T-helper 9 cell (primary cell): ENCODE results near the gene PAGE3.

ENCODE experiments used
- DNase-seq: peaks from one replicate; pipeline ENCODE4 v3.0.0-alpha.2; 2020
- total RNA-seq, 2 donors: gene quantifications; one replicate each; lab custom pipeline; 2026; lab: John Stamatoyannopoulos, UW

The PAGE3 gene
- 0 reads per million in 2 donors for total RNA-seq

- DNase-seq = no peak
Measured at GRCh38 chrX:55264816-55265215, at the start of gene PAGE3. Gene PAGE3 (minus strand): TSS chrX:55264916. CDS start chrX:55263903, 1,013 bp downstream.

DNA sequence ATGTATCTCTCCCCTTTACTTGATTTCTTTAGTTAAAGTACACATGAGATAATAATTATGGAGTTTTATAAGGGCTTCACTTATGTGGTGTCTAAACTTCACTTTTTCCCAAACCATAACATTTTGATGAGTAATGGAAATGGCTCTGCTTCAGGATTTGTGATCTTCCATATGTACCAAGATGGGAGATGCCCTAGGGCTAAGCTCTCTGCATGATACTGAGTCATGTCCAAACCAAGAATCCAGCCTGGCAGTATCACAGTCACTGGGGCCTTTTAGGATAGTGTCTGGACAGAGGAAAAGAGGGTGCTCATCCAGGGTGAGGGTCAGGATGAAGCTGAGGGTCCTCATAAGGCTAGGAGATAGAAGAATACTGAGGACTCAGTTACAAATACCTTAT, 47.9 kb upstream of the PAGE3 start:
- no peak for DNase-seq

DNA sequence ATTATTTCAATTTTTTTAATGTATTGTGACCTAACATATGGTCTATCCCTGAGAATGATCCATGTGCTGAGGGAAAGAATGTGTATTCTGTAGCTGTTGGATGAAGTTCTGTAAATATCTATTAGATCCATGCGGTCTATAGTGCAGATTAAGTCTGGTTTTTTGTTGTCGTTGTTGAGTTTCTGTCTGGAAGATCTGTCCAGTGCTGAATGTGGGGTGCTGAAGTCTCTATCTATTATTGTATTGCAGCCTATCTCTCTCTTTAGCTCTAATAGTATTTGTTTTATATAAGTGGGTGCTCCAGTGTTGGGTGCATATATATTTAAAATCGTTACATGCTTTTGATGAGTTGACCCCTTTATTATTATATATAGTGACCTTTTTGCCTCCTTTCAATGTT, 26.2 kb upstream of the PAGE3 start:
- DNase-seq = no peak

- no peak for DNase-seq
Measured at GRCh38 chrX:55279832-55280231, 15.1 kb upstream of the PAGE3 start.

DNA sequence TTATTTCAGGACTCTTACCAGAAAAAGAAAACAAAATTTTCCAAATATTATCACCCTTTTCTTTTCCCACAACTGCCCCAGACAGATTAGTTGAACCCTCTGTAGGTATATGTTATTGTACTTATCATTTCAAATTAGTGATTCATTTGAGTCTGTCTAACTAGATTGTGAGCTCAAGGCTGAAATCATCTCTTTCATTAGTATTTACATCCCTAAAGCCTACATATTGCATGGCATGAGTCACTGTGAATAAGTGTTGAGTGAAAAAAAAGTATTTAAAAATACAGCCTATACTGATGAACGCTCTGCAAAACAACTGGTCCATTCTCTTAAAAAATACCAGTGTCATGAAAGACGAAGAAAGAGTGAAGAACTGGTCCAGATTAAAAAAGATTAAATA, 3.9 kb downstream of the PAGE3 start:
- no peak for DNase-seq

DNA sequence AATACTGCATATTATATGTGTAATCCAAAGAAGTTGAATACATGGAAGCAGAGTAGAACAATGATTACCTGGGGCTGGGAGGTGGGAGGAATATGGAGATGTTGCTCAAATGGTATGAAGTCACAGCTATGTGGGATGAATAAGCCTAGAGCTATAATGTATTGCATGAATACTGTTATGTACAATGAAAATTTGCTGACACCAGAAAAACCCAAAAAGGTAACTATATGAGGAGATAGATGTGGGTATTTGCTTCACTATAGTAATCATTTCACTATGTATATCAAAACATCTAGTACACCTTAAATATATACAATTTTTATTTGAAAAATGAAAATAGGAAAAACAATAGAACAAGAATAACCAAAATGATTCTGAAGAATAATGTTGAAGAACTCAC, 11.2 kb downstream of the PAGE3 start:
- DNase-seq = no peak

- DNase-seq = no peak
Measured at GRCh38 chrX:55240788-55241340, 23.9 kb downstream of the PAGE3 start.

DNA sequence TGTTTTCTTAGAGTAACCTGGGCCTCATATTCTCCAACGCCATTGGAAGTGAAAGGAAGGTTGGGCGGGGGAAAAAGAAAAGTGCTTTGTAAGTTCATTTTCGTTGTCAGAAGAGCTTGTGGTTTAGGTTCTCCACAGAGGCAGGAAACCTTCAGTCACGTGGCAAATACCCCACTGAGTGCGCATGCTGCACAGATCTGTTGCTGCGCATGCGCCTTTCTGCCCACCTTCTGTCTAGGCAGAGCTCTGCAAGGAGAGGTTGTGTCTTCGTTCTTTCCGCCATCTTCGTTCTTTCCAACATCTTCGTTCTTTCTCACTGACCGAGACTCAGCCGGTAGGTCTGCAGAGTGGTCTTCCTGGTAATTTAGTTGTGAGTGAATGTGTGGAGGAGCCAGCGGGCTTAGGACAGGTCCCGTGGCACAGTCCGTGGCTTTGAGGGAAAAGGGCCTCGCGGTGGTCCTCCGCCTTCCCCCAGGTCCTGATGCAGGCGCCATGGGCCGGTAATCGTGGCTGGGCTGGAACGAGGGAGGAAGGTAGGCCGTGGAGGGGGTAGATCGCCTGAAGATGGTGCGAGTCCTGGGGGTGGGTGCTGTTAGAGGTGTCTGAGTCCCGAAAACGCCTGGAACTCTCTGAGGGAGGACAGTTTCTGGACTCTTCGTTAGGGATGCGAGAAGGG, 44.5 kb downstream of the PAGE3 start, which contains the start of gene PAGE5:
Gene PAGE5, plus strand, starts transcription at position 228 of the 676 bp plus-strand sequence. CDS start 1,037 bp downstream, outside the sequence.
- DNase-seq = no peak

- no peak for DNase-seq
Measured at GRCh38 chrX:55213381-55213780, 51.3 kb downstream of the PAGE3 start.

DNA sequence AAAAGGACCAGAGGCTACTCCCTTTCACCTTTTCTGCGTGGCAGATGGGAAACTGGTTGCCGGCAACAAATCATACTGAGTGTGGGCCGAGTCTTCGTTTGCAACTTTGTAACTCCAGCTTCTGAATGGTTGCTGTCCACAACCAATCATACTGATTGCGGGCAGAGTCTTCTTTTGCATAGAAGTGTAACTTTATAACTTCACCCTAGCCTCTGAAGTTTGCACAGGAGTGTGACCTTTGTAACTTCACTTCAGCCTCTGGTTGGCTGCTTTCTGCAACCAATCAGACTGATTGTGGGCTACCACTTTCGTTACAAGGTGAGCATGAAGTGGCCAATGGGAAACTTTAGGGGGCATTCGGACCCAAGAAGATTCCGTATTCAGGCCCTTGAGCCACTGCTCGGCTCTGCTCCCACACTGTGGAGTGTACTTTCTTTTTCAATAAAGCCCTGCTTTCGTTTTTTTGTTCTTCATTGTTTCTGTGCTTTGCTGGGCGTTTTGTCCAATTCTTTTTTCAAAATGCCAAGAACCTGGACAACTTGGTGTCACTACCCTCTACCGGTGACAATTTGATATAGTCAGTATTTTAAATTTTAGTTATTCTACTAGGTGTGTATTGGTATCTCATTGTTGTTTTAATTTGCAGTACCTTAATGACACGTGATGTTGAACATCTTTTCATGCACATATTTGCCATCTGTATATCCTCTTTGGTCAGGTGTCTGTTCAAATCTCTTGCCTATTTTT, 53.6 kb downstream of the PAGE3 start:
- DNase-seq = no peak
